ENCODE results near the gene CNOT6.
"Not testable (repeated sequence)": the region's sequence is repeated elsewhere in the genome, so short reads cannot be mapped to it uniquely, and the experiment has no call there.

The CNOT6 gene

DNA sequence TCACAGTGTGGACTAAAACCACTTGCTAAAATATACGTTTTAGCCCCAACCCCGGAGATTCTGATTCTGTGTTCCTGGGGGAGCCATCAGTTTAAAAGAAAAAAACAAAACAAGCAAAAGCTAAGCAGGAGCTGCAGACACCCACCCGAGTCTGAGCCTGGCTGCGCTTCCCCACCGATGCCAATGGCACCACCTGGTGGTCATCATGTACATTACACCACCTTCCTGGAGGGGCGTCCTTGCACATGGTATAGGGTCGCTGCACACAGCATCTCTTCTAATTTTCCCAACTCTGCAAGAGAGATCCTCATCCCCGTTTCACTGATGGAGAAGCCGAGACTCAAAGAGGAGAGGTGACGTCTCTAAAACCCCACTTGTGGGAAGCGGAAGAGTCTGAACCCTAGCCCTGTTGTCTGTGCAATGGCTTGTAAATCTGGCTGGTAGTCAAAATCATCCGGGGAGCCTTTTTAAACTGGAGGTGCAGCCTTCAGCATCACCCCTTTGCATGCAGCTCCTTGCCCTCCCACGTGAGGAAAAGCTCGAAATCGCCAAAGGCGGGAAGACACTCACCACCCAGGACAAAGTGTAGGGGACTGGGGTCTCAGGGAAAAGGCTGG lies 23.1 kb upstream of the CNOT6 start:
- peak in 1 of 2 donors; percentile 27 for DNase-seq (ENCODE audit: low read depth in 1 of 2, low spot score in 1 of 2)

- DNase-seq (ENCODE audit: low read depth in 1 of 2, low spot score in 1 of 2), result no peak
These were observed 22.3 kb upstream of the CNOT6 start for GRCh38 chr5:180471866-180472265.

GRCh38 chr5:180472269-180472668 lies 21.9 kb upstream of the CNOT6 start:
- DNase-seq (ENCODE audit: low read depth in 1 of 2, low spot score in 1 of 2), result no peak

DNA sequence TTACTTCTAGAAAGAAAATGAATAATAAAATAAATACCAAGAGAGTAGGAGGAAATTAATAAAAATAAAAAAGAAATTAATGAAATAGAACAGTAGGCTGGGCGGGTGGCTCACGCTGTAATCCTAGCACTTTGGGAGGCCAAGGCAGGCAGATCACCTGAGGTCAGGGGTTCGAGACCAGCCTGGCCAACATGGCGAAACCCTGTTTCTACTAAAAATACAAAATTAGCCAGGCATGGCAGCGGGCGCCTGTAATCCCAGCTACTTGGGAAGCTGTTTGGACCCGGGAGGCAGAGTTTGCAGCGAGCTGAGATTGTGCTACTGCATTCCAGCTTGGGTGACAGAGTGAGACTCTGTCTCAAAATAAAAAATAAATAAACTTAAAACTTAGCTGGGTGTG lies 20.8 kb upstream of the CNOT6 start:
- DNase-seq (ENCODE audit: low read depth in 1 of 2, low spot score in 1 of 2), result not testable (repeated sequence)

- DNase-seq (ENCODE audit: low read depth in 1 of 2, low spot score in 1 of 2), result no peak
These were observed 19.6 kb upstream of the CNOT6 start for GRCh38 chr5:180474569-180474968.

DNA sequence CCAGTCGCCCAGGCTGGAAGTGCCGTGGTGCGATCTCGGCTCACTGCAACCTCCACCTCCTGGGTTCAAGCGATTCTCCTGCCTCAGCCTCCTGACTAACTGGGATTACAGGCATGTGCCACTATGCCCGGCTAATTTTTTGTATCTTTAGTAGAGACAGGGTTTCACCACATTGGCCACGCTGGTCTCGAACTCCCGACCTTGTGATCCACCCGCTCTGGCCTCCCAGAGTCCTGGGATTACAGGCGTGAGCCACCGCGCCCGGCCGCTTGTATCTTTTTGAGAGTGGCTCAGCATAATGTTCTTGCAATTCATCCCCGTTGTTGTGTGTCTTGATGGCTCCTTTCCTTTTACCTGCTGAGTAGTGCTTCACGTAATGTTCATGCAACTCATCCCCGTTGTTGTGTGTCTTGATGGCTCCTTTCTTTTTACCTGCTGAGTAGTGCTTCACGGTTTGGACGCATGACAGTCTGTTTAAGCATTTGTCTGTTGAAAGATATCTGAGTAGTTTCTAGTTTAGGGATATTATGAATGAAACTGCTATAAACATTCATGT lies 18.1 kb upstream of the CNOT6 start:
- not testable (repeated sequence) for DNase-seq (ENCODE audit: low read depth in 1 of 2, low spot score in 1 of 2)

GRCh38 chr5:180484813-180485212 lies 9.4 kb upstream of the CNOT6 start:
- no peak for DNase-seq (ENCODE audit: low read depth in 1 of 2, low spot score in 1 of 2)

GRCh38 chr5:180486636-180487149 lies 7.5 kb upstream of the CNOT6 start:
- no peak for DNase-seq (ENCODE audit: low read depth in 1 of 2, low spot score in 1 of 2)

GRCh38 chr5:180487556-180487955 lies 6.6 kb upstream of the CNOT6 start:
- DNase-seq (ENCODE audit: low read depth in 1 of 2, low spot score in 1 of 2), result no peak

DNA sequence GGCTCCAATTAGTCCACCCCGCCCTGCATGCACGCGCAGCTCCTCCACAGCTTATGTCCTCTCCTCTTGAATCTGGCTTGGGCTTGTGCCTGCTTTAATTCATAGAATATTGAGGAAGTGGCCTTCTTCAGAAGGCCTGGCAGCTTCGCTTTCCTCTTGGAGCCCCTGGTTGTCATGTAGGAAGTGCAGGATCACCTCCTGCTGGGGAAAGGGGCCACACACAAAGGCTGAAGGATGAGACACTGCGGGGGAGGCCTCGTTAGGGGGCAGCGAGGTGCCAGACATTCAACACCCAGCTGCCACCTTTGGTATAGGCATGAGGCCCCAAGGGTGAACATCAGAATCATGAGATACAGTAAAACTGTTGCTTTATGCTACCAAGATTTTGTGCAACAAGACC lies 2.7 kb upstream of the CNOT6 start:
- no peak for DNase-seq (ENCODE audit: low read depth in 1 of 2, low spot score in 1 of 2)

DNA sequence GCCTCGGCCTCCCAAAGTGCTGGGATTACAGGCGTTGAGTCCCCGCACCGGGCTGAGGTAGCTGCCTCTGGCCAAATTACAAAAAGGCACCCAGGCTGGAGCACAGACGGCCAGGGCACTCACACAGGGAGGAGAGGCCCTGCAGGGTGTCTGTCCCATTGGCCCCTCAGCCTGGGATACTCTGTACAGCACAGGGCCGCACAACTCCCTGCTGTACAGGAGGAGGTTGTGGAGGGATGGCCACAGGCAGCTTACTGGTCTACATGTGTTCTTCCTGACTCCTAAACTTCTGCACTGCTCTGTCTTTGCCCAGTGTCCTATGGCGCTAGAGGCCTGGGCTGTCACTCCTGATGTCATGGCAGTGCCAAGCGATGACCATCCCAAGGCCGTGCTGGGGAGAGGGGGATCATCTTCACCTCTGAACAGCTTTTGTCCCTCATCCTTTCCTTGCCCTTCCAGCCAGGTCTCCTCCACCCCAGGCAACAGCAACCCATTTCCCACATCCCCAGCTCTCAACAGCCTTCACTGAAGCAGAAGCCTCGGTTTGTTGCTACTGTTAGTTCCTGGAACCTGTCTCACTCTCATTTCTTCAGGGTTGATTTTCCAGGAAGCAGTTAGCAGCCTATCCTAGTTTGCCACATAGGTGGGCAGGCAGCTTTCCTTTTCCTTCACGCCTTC lies 1.8 kb upstream of the CNOT6 start:
- DNase-seq (ENCODE audit: low read depth in 1 of 2, low spot score in 1 of 2), result no peak

DNA sequence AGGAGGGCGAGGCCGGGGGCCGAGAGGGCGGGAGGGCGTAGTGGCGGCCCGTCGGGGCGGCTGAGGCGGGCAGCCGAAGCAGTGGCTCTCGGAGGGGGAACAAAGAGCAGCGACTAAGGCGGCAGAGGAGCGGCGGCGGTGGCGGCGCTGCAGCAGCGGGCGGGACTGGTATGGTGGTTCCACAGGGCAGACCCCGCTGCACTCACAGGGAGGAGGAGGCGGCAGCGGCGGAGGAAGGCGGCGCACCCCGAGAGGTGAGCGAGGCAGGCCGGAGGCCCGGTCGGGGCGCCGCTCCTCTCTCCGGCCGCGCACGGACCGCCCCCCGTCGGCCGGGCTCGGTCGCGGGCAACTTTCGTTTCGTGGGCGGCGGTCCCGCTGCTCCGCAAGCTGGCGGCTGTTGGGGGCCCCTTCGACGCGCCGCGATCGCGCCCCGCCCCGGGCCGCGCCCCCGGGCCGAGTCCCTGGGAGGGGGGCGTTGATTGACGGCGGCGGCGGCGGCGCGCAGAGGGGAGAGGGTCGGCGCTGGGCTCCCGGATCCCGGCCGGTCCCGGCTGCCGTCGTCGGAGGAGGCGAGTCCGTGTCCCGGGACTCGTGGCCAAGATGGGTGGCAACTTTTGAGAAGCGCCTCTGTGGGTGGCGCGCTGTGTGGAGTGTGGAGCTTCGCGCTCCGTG lies 467 bp downstream of the CNOT6 start:
- peak in 1 of 2 donors; percentile 26 for DNase-seq (ENCODE audit: low read depth in 1 of 2, low spot score in 1 of 2)

DNA sequence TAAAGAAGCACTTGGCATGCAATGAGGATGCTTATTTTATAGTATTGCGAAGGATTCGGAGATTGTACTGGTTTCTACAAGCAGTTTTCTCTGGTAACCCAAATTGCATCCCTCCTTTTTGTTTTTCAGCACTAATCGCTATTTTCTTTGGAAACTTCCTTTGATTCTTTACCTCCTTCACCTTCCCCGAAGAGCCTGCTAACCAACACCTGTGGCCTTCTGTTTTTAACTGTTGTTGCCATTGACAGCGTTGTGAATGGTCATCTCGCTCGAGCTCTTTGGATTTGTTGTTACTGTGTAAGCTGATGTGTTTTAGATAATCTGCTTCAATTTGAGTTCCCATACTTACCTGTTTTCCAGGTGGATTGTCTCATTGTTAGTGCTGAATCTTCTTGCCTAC lies 1.1 kb downstream of the CNOT6 start:
- no peak for DNase-seq (ENCODE audit: low read depth in 1 of 2, low spot score in 1 of 2)

- DNase-seq (ENCODE audit: low read depth in 1 of 2, low spot score in 1 of 2), result no peak
These were observed 2.0 kb downstream of the CNOT6 start for GRCh38 chr5:180495991-180496741.

GRCh38 chr5:180496806-180497205 lies 2.6 kb downstream of the CNOT6 start:
- DNase-seq (ENCODE audit: low read depth in 1 of 2, low spot score in 1 of 2), result not testable (repeated sequence)

DNA sequence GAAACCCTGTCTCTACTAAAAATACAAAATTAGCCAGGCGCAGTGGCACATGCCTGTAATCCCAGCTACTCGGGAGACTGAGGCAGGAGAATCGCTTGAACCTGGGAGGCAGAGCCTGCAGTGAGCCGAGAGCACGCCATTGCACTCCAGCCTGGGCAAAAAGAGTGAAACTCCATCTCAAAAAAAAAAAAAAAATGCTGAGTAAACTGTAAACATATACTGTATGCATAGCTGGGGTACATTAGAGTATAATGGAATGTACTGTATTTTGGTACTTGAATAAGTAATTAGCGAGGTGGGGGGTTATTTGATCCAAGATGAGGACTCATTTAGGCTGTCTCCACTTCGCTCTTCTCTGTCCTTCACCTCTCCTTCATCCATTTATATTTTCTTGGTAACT lies 3.7 kb downstream of the CNOT6 start:
- not testable (repeated sequence) for DNase-seq (ENCODE audit: low read depth in 1 of 2, low spot score in 1 of 2)

DNA sequence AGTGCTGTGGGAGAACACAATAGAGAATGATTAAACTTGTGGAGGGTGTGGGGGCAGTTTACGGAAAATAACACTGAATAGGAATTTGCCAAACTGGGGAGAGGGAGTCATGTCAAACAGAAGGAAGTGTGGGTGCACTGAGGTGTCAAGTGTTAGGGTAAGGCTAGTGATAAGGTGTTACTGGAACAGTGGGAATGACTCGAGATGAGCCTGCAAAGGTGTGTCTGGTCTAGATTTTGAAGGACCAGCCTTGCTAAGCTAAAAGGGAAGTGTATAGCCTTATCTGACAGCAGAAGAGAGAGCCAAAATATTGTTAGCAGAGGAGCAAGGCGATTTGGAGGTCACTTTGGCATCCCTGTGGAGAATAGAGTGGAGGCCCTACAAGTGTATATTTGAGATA lies 4.2 kb downstream of the CNOT6 start:
- DNase-seq (ENCODE audit: low read depth in 1 of 2, low spot score in 1 of 2), result no peak

GRCh38 chr5:180499684-180500083 lies 5.5 kb downstream of the CNOT6 start:
- DNase-seq (ENCODE audit: low read depth in 1 of 2, low spot score in 1 of 2), result no peak

GRCh38 chr5:180500300-180500699 lies 6.1 kb downstream of the CNOT6 start:
- DNase-seq (ENCODE audit: low read depth in 1 of 2, low spot score in 1 of 2), result not testable (repeated sequence)

DNA sequence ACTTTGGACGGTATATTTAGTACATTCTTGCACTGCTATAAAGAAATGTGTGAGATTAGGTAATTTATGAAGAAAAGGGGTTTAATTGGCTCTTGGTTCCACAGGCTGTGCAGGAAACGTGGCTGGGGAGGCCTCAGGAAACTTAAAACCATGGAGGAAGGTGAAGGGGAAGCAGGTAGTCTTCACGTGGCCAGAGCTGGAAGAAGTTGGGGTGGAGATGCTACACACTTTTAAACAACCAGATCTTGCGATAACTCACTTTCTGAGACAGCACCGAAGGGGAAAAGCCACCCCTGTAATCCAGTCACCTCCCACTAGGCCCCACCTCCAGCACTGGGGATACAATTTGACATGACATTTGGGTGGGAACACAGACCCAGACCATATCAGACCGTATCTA lies 13.5 kb downstream of the CNOT6 start:
- no peak for DNase-seq (ENCODE audit: low read depth in 1 of 2, low spot score in 1 of 2)

DNA sequence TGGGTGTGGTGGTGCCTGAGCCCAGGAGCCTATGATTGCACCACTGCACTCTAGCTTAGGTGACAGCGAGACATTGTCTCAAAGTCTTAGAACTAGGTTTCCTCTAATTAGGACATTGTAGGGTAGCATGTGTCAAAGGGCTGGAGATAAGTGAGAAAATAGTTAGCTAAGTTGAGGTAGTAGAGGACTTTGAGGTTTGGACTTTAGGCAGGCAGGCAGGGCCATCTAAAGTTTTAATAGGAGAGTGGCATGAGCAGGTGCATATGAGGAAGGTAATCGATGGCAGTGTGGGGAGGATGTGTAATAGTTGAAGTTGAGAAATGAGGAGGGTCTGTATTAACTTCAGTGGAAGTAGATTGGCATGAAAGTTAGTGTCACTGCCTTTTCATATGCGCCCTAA lies 21.1 kb downstream of the CNOT6 start:
- DNase-seq (ENCODE audit: low read depth in 1 of 2, low spot score in 1 of 2), result no peak

All from stimulated activated CD4-positive, alpha-beta T cell treated with anti-CD3 and anti-CD28 coated beads, Interleukin-15, amount 100 ng/mL, for 1 hour (primary cell).